Measurements from ENCODE around the gene NR5A1.

Gene NR5A1

DNA sequence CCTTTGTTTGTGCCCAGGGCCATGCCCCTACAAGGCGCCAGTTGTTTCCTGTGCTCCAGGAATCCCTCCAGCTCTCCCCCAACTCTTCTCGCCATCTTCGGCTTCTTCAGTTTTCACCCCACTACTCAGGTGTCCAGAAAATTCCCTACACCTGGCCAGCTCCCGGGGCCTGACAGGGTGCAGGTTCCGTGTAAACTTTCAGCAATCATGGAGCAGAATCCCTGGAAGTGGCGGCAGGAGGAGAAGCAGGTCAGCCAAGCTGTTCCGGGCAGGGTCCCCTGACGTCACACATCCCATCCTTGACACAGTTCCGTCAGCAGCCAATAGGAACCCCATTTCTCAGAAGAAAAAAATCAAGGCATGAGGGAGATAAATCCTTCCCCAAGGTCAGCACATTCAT lies 69.1 kb downstream of the NR5A1 start:
- no peak for TF ChIP-seq CTCF (IDR thresholded peaks at IDR 0.05; ENCODE audit: low read depth, low read length, missing control alignments)
- DNase-seq (ENCODE audit: low read depth): no peak
- H3K4me3 ChIP-seq (ENCODE audit: low read depth, low read length): no peak overlapping the region
- in situ Hi-C loops (cut with HindIII; ENCODE audit: low sequenced_read_pairs): no loop called here

- no peak overlapping the region for H3K4me3 ChIP-seq (ENCODE audit: low read depth, low read length)
- DNase-seq (ENCODE audit: low read depth): no peak
- TF ChIP-seq CTCF (IDR thresholded peaks at IDR 0.05; ENCODE audit: low read depth, low read length, missing control alignments): no peak
- in situ Hi-C loops (cut with HindIII; ENCODE audit: low sequenced_read_pairs): no loop called here
Observed at GRCh38 chr9:124437086-124437485, 70.1 kb downstream of the NR5A1 start.

- TF ChIP-seq CTCF (IDR thresholded peaks at IDR 0.05; ENCODE audit: low read depth, low read length, missing control alignments): no peak
- DNase-seq (ENCODE audit: low read depth): no peak
- in situ Hi-C loops (cut with HindIII; ENCODE audit: low sequenced_read_pairs): no loop called here
- H3K4me3 ChIP-seq (ENCODE audit: low read depth, low read length): no peak overlapping the region
Observed at GRCh38 chr9:124436320-124436719, 70.9 kb downstream of the NR5A1 start.
